Activated T-cell treated with anti-CD3 and anti-CD28 coated beads, Interleukin-2, amount 50 U/mL, for 1 hour (primary cell): ENCODE data around the gene NUDT2.

Experiments
- DNase-seq: peaks from one replicate; pipeline ENCODE4 v3.0.0-alpha.2; 2020

Gene NUDT2

DNA sequence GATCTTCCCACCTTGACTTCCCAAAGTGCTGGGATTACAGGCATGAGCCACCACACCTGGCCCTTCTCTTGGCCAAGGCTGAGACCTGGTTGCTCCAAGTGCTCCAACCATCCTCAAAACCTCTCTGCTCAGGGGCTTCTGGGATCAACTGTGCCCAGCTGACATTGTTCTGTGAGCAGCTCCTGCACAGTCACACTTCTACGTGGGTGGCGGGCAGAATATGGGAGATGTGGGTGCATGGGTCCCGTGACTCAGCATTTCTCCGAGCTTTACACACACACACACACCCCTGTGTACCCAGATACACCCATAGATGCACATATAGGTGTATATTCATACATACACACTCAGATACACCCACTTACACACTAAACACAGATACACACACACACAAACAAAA is 57.9 kb downstream of the NUDT2 start:
- DNase-seq, result no peak

DNA sequence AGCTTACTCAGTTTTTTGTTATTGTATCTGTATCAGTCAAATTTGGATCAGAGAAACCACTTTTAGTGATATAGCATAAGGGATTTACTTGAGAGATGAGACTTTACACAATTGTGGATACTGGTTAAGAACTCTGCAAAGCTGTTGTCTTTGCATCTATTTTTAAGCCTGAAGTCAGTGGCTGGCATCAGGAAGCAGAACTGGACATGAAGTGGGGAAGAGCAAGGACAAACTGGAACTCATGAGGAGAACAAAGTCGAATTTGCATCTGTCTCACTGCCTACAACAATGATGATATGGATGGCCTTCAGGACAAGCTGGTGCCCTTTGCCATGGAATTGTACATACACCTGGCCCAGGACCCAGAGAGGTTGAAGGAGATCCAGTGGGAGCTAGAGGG is 63.1 kb downstream of the NUDT2 start:
- no peak for DNase-seq
